ENCODE data around the gene RNF26. TPM values are rescaled to one million over a fixed set of nuclear protein-coding genes. Genes with fewer than 3 reads are reported as not detected.

The RNF26 gene
- total and polyA plus RNA-seq, 2 of the 13 experiments (the other 11 are each of a cell fraction or from before 2014, with no cell fraction given): 11.9 to 26.3 TPM

GRCh38 chr11:119381181-119381988 is 47.1 kb downstream of the RNF26 start, which contains the start of gene USP2 (continued):
- TF ChIP-seq ZBTB46 (CRISPR knock-in tag; IDR thresholded peaks at IDR 0.05; ENCODE audit: borderline replicate concordance) (no peak), ZNF776 (CRISPR knock-in tag; IDR thresholded peaks at IDR 0.05) (peak; percentile 21; the same call in 1 of the 2 replicates), MAX (IDR thresholded peaks at IDR 0.05) (peak; percentile 100), ZBTB39 (CRISPR knock-in tag; IDR thresholded peaks at IDR 0.05) (no peak), ZNF687 (CRISPR knock-in tag; IDR thresholded peaks at IDR 0.05) (peak; percentile 90), ZNF646 (CRISPR knock-in tag; IDR thresholded peaks at IDR 0.05) (0 out of 2 replicates have a peak, but pooled peaks have one; percentile 33), ZFP36L2 (CRISPR knock-in tag; IDR thresholded peaks at IDR 0.05) (no peak), RXRA (CRISPR knock-in tag; IDR thresholded peaks at IDR 0.05) (peak; percentile 69; the same call in 1 of the 2 replicates), ATF7-NPFF (CRISPR knock-in tag; IDR thresholded peaks at IDR 0.05; ENCODE audit: low read depth) (peak; percentile 61; the same call in 1 of the 2 replicates), SCMH1 (CRISPR knock-in tag; IDR thresholded peaks at IDR 0.05; ENCODE audit: borderline replicate concordance) (no peak), CENPT (CRISPR knock-in tag; IDR thresholded peaks at IDR 0.05; ENCODE audit: low read depth) (no peak), HNRNPK (IDR thresholded peaks at IDR 0.05; ENCODE audit: low read depth, low read length, poor library complexity, severe bottlenecking) (no peak)
